IPS-18c (cell line): ENCODE measurements around the gene DOCK1.

Experiments used
- H3K4me3 ChIP-seq: 2 replicates; pipeline ENCODE4 v1.7.0; 2013; ENCODE audit warnings: low read depth, mild to moderate bottlenecking, low read length, moderate library complexity; ENCODE audit not compliant: insufficient read depth
- H3K9me3 ChIP-seq: one replicate; pipeline ENCODE4 v1.6.1; 2013; ENCODE audit warnings: mild to moderate bottlenecking, low read length, moderate library complexity; ENCODE audit not compliant: control insufficient read depth, insufficient read depth

The DOCK1 gene

DNA sequence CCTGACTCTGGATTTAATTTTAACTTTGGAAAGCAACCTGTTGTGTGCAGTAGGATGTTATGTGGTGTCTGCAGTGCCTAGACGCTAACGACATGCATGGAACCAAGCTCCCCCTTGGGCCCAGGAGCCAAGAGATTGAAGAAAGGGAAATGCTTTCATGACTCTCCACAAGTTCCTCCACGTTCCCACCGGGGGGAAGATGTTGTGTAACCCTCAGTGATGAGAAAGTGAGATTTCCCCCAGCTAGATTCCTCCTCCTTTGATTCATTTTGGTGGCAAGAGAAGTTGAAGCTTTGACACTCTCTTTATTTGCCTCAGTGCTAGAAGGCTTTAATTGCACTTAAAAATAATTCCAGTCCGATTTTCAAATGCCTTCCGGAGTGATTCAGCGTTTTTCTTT lies 449.0 kb downstream of the DOCK1 start:
- H3K4me3 ChIP-seq = no peak overlapping the region
- no peaks in the 10 kb centered on the region for H3K9me3 ChIP-seq

DNA sequence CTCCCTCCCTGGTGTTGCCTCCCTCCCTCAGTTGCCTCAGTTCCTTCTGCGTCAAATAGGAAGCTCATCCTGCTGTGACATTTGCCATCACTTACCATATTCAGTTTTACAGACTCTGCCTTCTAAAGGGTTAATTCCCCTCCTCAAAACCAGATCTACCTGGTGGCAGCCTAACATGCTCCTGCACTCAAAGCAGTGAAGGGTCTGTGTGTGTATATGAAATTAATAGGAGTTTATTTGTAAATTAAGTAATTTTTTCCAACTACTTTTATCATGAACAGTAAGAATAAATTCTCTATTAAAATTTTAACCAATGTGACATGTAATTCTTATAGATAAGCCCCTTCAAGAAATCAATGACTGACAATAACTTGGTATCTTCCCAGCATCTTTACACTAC lies 449.8 kb downstream of the DOCK1 start:
- H3K4me3 ChIP-seq = no peak overlapping the region
- H3K9me3 ChIP-seq = no peaks in the 10 kb centered on the region

- H3K9me3 ChIP-seq = no peaks in the 10 kb centered on the region
Observed at GRCh38 chr10:127356360-127356759, 451.1 kb downstream of the DOCK1 start.

GRCh38 chr10:127357265-127357664 lies 452.0 kb downstream of the DOCK1 start:
- Histone ChIP-seq H3K4me3 (no peak overlapping the region), H3K9me3 (no peaks in the 10 kb centered on the region)

More at GRCh38 chr10:127356360-127356759, 451.1 kb downstream of the DOCK1 start:
- H3K4me3 ChIP-seq = no peak overlapping the region

GRCh38 chr10:127358337-127358736 lies 453.1 kb downstream of the DOCK1 start:
- Histone ChIP-seq H3K4me3 (no peak overlapping the region), H3K9me3 (no peaks in the 10 kb centered on the region)

DNA sequence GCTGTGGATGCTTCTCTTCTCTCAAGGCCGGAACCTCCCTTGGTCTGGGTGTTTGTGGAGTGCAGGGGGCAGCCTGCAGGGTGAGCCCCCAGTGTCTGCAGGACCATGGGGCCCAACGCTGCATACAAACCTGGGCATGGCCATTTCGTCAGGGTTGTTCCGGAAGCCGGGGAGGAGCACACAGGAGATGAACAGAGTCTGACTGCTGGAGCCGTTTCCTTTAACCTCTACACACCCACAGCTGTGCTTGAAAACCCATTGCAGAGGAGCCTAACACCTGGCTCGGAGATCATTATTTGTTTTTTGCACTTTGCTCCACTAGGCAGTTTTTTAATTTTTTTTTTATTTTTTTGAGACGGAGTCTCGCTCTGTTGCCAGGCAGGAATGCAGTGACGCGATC lies 458.8 kb downstream of the DOCK1 start:
- no peaks in the 10 kb centered on the region for H3K9me3 ChIP-seq
- H3K4me3 ChIP-seq = no peak overlapping the region

DNA sequence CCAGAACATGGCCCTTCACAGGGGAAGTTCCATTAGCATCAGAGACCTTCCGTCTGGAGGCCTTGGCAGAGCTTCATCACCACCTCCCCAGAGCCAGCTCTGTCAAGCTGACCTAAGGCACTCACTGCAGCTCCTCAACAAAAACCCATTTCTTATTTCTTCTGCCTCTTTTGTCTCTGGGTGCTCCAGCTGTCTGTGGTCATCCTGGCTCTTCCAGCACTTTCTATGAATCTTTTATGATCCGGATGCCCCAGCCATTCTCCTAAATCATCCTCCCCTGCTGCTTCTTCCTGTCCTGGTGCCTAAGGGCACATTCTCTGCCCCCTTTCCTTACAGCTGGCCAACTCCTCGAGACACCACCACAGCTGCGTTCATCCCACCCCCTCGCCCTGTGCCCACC lies 462.9 kb downstream of the DOCK1 start:
- H3K4me3 ChIP-seq = no peak overlapping the region
- no peaks in the 10 kb centered on the region for H3K9me3 ChIP-seq

DNA sequence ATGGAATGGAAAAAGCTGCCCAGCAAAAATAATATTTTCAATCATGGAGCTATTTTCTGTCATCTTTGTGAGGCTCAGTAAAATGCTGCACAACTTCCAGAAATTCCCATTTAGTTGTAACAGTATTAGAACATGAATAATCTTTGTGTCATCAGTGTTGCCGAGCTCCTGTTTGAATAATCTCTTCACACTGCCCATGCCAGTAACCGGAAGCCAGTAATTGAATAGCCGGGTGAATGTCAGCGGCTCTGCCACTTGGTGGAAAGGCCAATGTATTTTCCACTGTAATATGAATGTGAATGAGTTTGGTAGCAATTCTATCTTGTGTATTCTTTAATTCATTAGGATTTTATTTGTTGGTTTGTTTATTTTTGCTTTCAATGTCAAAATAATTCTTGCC lies 463.7 kb downstream of the DOCK1 start:
- no peaks in the 10 kb centered on the region for H3K9me3 ChIP-seq
- H3K4me3 ChIP-seq = no peak overlapping the region

GRCh38 chr10:127370601-127371000 lies 465.4 kb downstream of the DOCK1 start:
- H3K4me3 ChIP-seq = no peak overlapping the region
- H3K9me3 ChIP-seq = no peaks in the 10 kb centered on the region

- no peak overlapping the region for H3K4me3 ChIP-seq
- no peaks in the 10 kb centered on the region for H3K9me3 ChIP-seq
Observed at GRCh38 chr10:127372361-127372760, 467.1 kb downstream of the DOCK1 start.

DNA sequence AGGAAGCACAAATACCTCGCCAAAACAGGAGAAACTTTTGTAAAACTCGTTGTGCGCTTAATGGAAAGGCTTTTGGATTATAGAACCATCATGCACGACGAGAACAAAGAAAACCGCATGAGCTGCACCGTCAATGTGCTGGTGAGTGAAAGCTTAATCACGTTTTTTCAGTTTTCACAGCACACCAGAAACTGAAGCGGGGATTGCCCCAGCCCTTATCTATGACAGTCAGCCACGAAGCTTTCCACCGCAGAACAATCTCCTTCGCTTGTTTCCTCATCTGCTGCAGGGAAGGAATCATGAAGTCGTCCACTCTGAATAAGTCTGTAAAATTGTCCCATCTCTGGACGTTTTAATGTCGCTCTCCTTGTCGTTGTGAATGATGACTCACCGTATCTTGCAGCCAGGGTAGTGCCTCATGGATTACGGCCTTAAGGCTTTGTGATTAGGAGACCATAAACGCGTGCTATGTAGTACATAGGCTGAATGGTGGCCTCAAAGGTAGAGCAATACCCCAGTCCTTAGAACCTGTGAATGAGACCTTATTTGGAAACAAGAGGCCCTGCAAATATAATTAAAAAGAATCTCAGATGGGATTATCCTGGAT lies 468.9 kb downstream of the DOCK1 start:
- no peak overlapping the region for H3K4me3 ChIP-seq
- H3K9me3 ChIP-seq = no peaks in the 10 kb centered on the region

GRCh38 chr10:127374901-127375300 lies 469.7 kb downstream of the DOCK1 start:
- no peaks in the 10 kb centered on the region for H3K9me3 ChIP-seq
- H3K4me3 ChIP-seq = no peak overlapping the region

DNA sequence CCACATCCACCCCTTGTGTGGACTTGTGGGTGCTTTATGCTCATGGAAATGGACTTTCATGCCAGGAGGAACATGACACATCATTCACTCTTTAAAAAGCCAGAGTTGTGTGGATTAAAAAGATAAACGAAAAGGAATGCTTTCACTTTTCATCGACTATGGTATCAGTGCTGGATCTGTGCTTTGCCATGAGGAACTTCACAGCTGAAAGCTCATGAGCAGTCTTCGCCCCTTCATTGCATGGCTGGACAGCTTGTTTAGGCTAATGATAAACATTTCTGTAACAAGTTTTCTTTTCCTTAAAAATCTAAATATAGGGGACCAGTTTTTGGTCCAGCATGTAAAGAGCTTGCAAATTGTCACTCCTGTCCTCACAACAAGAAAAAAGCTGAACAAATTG lies 470.2 kb downstream of the DOCK1 start:
- Histone ChIP-seq H3K4me3 (no peak overlapping the region), H3K9me3 (no peaks in the 10 kb centered on the region)

GRCh38 chr10:127376071-127376470 lies 470.8 kb downstream of the DOCK1 start:
- H3K4me3 ChIP-seq = no peak overlapping the region

DNA sequence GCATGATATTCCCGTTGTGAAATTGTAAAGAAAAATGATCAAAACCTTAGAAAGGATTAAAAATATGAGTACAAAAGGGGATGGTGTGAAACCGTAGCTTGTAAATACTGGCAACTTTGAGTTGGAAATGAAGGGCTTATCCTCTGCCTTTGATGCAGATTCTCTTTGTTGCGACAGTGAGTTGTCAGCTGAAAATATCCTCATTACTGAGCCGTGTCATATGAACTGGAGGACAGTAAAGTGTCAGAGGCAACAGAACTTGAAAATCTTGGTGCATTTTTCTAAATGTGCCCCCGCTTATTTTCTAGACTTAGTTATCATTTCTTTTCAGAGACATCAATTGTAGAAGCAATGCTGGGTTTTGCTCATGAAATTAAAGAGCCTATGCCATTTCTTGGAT lies 473.4 kb downstream of the DOCK1 start:
- H3K9me3 ChIP-seq = no peaks in the 10 kb centered on the region

More at GRCh38 chr10:127376071-127376470, 470.8 kb downstream of the DOCK1 start:
- no peaks in the 10 kb centered on the region for H3K9me3 ChIP-seq

DNA sequence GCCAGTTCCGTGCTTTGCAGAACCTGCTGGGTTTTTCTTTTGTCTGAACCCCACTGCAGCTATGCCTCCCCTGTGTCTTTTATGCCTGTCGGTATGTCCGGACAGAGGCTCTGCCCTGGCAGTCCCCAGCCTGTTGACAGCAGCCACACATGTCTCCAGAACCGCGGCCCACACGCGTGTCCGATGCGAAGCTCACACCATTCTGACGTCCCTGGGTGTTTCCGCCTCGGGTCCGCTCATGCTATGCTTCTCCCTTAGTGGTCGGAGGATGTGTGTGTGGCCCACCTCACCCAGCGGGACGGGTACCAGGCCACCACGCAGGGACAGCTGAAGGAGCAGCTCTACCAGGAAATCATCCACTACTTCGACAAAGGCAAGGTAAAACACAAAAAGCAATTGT lies 479.3 kb downstream of the DOCK1 start:
- H3K4me3 ChIP-seq = no peak overlapping the region
- no peaks in the 10 kb centered on the region for H3K9me3 ChIP-seq

More for the DNA sequence above, 473.4 kb downstream of the DOCK1 start:
- H3K4me3 ChIP-seq = no peak overlapping the region

DNA sequence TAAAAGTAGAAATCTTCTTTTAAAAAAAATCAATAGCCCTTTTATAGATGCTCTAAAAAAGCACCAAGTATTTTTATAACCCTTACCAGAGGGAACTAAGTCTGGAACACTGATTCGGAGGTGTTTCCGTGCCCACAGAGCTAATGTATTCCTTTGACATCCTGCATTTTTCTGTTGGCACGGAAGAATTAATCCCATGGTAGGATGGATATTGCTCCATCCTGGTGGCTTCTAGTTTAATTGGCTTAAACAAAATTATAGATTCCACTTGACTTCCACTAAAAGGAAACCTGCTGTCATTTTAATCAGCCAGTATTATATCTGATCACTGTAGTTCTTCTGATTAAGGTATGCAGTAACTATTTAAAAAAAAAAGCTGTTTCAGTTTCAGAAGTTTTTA lies 479.8 kb downstream of the DOCK1 start:
- no peaks in the 10 kb centered on the region for H3K9me3 ChIP-seq
- H3K4me3 ChIP-seq = no peak overlapping the region

GRCh38 chr10:127386606-127387327 lies 481.5 kb downstream of the DOCK1 start:
- Histone ChIP-seq H3K9me3 (no peaks in the 10 kb centered on the region), H3K4me3 (no peak overlapping the region)

- Histone ChIP-seq H3K9me3 (no peaks in the 10 kb centered on the region), H3K4me3 (no peak overlapping the region)
Observed at GRCh38 chr10:127391875-127392274, 486.6 kb downstream of the DOCK1 start.
